Measurements from ENCODE around the gene ZNF467. TPM values are rescaled to one million over a fixed set of nuclear protein-coding genes. Genes with fewer than 3 reads are reported as not detected.

The ZNF467 gene
- total and polyA plus RNA-seq, 12 donors = 2.2 to 10.5 (median 4.7) TPM

GRCh38 chr7:149817836-149818535, 44.6 kb upstream of the ZNF467 start:
- no peaks in the 10 kb centered on the region for H3K36me3 ChIP-seq
- H3K9me3 ChIP-seq = no peaks in the 10 kb centered on the region
- H3K27me3 ChIP-seq = peaks cover 0 to 16% (median 0%) of the 10 kb centered on the region in 7 donors
- DNase-seq (peak in 1 of 2 donors; percentile 6), ATAC-seq (no peak)
- H3K27ac ChIP-seq = no peak overlapping the region
- no peak overlapping the region for H3K4me3 ChIP-seq
- H3K4me1 ChIP-seq = no peaks in the 10 kb centered on the region
- no peak for TF ChIP-seq CTCF (IDR thresholded peaks at IDR 0.05)
- 85 to 90% methylated on average over 23 of the region's 23 CpGs for WGBS, 2 donors
- intact Hi-C loops (cut with DNase I) = no loop called here

- DNase-seq = peak in 1 of 2 donors; percentile 6
- TF ChIP-seq CTCF (IDR thresholded peaks at IDR 0.05) = no peak
- Histone ChIP-seq H3K4me3 (no peak overlapping the region), H3K9me3 (no peaks in the 10 kb centered on the region), H3K36me3 (no peaks in the 10 kb centered on the region), H3K27ac (no peak overlapping the region), H3K4me1 (no peaks in the 10 kb centered on the region), H3K27me3 (peaks cover 0 to 16% (median 0%) of the 10 kb centered on the region in 7 donors)
- intact Hi-C loops (cut with DNase I) = no loop called here
- WGBS, 2 donors = 72 to 78% methylated on average over 8 of the region's 8 CpGs
- no peak for ATAC-seq
Measured at GRCh38 chr7:149817301-149817771, 43.9 kb upstream of the ZNF467 start.

- H3K4me1 ChIP-seq = no peaks in the 10 kb centered on the region
- no peak overlapping the region for H3K27ac ChIP-seq
- intact Hi-C loops (cut with DNase I) = no loop called here
- no peaks in the 10 kb centered on the region for H3K9me3 ChIP-seq
- no peaks in the 10 kb centered on the region for H3K36me3 ChIP-seq
- H3K27me3 ChIP-seq = peaks cover 0 to 16% (median 0%) of the 10 kb centered on the region in 7 donors
- no peak overlapping the region for H3K4me3 ChIP-seq
- TF ChIP-seq CTCF (IDR thresholded peaks at IDR 0.05) = no peak
- WGBS, 2 donors = 69 to 74% methylated on average over 4 of the region's 4 CpGs
- DNase-seq = no peak
- ATAC-seq = no peak
Measured at GRCh38 chr7:149816794-149817193, 43.4 kb upstream of the ZNF467 start.

GRCh38 chr7:149816267-149816751, 42.9 kb upstream of the ZNF467 start:
- peak in 1 of 2 donors; percentile 4 for DNase-seq
- no peak for ATAC-seq
- no peak overlapping the region for H3K4me3 ChIP-seq
- intact Hi-C loops (cut with DNase I) = no loop called here
- H3K27me3 ChIP-seq = peaks cover 0 to 16% (median 0%) of the 10 kb centered on the region in 7 donors
- H3K9me3 ChIP-seq = no peaks in the 10 kb centered on the region
- no peak overlapping the region for H3K27ac ChIP-seq
- H3K4me1 ChIP-seq = no peaks in the 10 kb centered on the region
- TF ChIP-seq CTCF (IDR thresholded peaks at IDR 0.05) = no peak
- no peaks in the 10 kb centered on the region for H3K36me3 ChIP-seq
- WGBS, 2 donors = 84 to 90% methylated on average over 20 to 21 of the region's 21 CpGs
